DND-41 (cell line): Measurements from ENCODE around the gene PTGFR.

Experiments
- EZH2 ChIP-seq: IDR thresholded peaks from 3 replicates; pipeline ENCODE4 v1.6.1; 2012; ENCODE audit warnings: borderline replicate concordance, low read depth, mild to moderate bottlenecking, moderate library complexity, low read length, inconsistent platforms; ENCODE audit not compliant: severe bottlenecking
- TF ChIP-seq, protein P1 (sequence below): IDR thresholded peaks from 2 replicates; pipeline ENCODE4 v1.5.1; 2012; ENCODE audit warnings: borderline replicate concordance, low read length, moderate library complexity, mild to moderate bottlenecking; ENCODE audit not compliant: poor library complexity, severe bottlenecking; ENCODE audit errors: extremely low read depth

GRCh38 chr1:78522136-78522535 lies 31.4 kb downstream of the PTGFR start:
- TF ChIP-seq, protein P1, sequence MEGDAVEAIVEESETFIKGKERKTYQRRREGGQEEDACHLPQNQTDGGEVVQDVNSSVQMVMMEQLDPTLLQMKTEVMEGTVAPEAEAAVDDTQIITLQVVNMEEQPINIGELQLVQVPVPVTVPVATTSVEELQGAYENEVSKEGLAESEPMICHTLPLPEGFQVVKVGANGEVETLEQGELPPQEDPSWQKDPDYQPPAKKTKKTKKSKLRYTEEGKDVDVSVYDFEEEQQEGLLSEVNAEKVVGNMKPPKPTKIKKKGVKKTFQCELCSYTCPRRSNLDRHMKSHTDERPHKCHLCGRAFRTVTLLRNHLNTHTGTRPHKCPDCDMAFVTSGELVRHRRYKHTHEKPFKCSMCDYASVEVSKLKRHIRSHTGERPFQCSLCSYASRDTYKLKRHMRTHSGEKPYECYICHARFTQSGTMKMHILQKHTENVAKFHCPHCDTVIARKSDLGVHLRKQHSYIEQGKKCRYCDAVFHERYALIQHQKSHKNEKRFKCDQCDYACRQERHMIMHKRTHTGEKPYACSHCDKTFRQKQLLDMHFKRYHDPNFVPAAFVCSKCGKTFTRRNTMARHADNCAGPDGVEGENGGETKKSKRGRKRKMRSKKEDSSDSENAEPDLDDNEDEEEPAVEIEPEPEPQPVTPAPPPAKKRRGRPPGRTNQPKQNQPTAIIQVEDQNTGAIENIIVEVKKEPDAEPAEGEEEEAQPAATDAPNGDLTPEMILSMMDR = no peak
- no peak for TF ChIP-seq EZH2
